ENCODE measurements around the gene GMNC.

The GMNC gene

DNA sequence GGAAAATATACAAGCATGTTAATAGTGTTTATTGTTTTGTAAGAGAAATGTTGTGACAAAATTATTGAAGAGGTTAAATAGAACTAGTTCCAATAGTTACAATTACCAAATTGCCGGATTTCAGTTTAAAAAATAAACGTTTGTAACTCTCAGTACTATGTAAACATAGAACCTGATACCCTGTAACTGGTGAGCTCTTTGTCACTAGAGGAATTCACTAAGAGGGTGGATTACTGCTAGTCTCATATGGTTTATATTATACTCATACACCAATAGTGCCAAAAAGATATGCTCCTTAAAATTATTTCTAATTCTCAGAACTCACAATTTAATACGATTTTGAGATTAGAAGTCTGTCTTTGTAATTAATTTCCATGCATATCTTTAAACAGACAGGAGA lies 7.6 kb upstream of the GMNC start:
- Histone ChIP-seq H4K20me1 (ENCODE audit: insufficient read depth, low read length, poor library complexity, severe bottlenecking) (no peaks in the 10 kb centered on the region), H2AFZ (ENCODE audit: low read length) (no peak overlapping the region), H3F3A (ENCODE audit: low read depth) (no peaks in the 10 kb centered on the region), H3K4me3 (ENCODE audit: low read length, poor library complexity, severe bottlenecking) (no peak overlapping the region), H3K27me3 (ENCODE audit: insufficient read depth, low read length, poor library complexity, severe bottlenecking) (no peaks in the 10 kb centered on the region), H3K9ac (ENCODE audit: low read depth, low read length, poor library complexity, severe bottlenecking) (no peak overlapping the region), H3K9me3 (ENCODE audit: insufficient read depth, low read depth, low read length) (no peaks in the 10 kb centered on the region), H3K4me1 (ENCODE audit: insufficient read depth, low read length, poor library complexity, severe bottlenecking) (no peaks in the 10 kb centered on the region), H3K36me3 (ENCODE audit: insufficient read depth, low read length) (no peaks in the 10 kb centered on the region), H3K9me2 (replicated peaks; ENCODE audit: low read depth, low read length) (no peaks in the 10 kb centered on the region; the same call in 1 of the 2 replicates), H3K79me2 (ENCODE audit: insufficient read depth, low read length) (no peaks in the 10 kb centered on the region), H3K4me2 (ENCODE audit: low read depth, low read length, poor library complexity, severe bottlenecking) (no peak overlapping the region)
- no peak for TF ChIP-seq EZH2phosphoT487 (IDR thresholded peaks at IDR 0.05; ENCODE audit: borderline replicate concordance)
- TF ChIP-seq, protein P1, sequence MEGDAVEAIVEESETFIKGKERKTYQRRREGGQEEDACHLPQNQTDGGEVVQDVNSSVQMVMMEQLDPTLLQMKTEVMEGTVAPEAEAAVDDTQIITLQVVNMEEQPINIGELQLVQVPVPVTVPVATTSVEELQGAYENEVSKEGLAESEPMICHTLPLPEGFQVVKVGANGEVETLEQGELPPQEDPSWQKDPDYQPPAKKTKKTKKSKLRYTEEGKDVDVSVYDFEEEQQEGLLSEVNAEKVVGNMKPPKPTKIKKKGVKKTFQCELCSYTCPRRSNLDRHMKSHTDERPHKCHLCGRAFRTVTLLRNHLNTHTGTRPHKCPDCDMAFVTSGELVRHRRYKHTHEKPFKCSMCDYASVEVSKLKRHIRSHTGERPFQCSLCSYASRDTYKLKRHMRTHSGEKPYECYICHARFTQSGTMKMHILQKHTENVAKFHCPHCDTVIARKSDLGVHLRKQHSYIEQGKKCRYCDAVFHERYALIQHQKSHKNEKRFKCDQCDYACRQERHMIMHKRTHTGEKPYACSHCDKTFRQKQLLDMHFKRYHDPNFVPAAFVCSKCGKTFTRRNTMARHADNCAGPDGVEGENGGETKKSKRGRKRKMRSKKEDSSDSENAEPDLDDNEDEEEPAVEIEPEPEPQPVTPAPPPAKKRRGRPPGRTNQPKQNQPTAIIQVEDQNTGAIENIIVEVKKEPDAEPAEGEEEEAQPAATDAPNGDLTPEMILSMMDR (conservative IDR thresholded peaks at IDR 0.05; ENCODE audit: low read length) = no peak

DNA sequence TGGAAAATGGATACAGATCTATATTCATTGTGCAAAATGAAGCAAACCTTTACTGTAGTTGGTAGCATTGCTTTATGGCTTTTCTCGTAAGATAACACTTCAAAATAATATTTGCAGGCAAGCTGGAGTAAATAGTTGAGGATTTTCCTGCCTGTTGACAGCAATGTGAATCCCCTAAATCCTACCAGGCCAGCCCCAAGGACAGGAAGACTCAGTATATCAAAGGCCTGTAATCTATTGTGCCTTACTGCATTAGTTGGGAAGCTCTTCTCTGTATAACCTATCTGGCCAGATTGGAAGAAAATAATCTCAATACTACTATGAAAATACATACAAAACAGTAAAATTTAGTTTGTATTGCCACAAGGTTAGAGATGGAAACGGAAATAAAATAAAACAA lies 4.6 kb upstream of the GMNC start:
- Histone ChIP-seq H3K4me2 (ENCODE audit: low read depth, low read length, poor library complexity, severe bottlenecking) (no peak overlapping the region), H3K9me3 (ENCODE audit: insufficient read depth, low read depth, low read length) (no peaks in the 10 kb centered on the region), H3K4me3 (ENCODE audit: low read length, poor library complexity, severe bottlenecking) (no peak overlapping the region), H3K27me3 (ENCODE audit: insufficient read depth, low read length, poor library complexity, severe bottlenecking) (no peaks in the 10 kb centered on the region), H3K9me2 (replicated peaks; ENCODE audit: low read depth, low read length) (no peaks in the 10 kb centered on the region; the same call in 1 of the 2 replicates), H4K20me1 (ENCODE audit: insufficient read depth, low read length, poor library complexity, severe bottlenecking) (no peaks in the 10 kb centered on the region), H3F3A (ENCODE audit: low read depth) (no peaks in the 10 kb centered on the region), H3K4me1 (ENCODE audit: insufficient read depth, low read length, poor library complexity, severe bottlenecking) (no peaks in the 10 kb centered on the region), H3K9ac (ENCODE audit: low read depth, low read length, poor library complexity, severe bottlenecking) (no peak overlapping the region), H3K36me3 (ENCODE audit: insufficient read depth, low read length) (no peaks in the 10 kb centered on the region), H3K79me2 (ENCODE audit: insufficient read depth, low read length) (no peaks in the 10 kb centered on the region), H2AFZ (ENCODE audit: low read length) (no peak overlapping the region)
- TF ChIP-seq, protein P1 (conservative IDR thresholded peaks at IDR 0.05; ENCODE audit: low read length) = no peak
- TF ChIP-seq EZH2phosphoT487 (IDR thresholded peaks at IDR 0.05; ENCODE audit: borderline replicate concordance) = no peak

GRCh38 chr3:190865828-190866227 lies 3.3 kb upstream of the GMNC start:
- Histone ChIP-seq H3K4me3 (ENCODE audit: low read length, poor library complexity, severe bottlenecking) (no peak overlapping the region), H3K9me3 (ENCODE audit: insufficient read depth, low read depth, low read length) (no peaks in the 10 kb centered on the region), H3K9ac (ENCODE audit: low read depth, low read length, poor library complexity, severe bottlenecking) (no peak overlapping the region), H4K20me1 (ENCODE audit: insufficient read depth, low read length, poor library complexity, severe bottlenecking) (no peaks in the 10 kb centered on the region), H3K36me3 (ENCODE audit: insufficient read depth, low read length) (no peaks in the 10 kb centered on the region), H3K4me1 (ENCODE audit: insufficient read depth, low read length, poor library complexity, severe bottlenecking) (no peaks in the 10 kb centered on the region), H3K9me2 (replicated peaks; ENCODE audit: low read depth, low read length) (no peaks in the 10 kb centered on the region), H2AFZ (ENCODE audit: low read length) (no peak overlapping the region), H3K27me3 (ENCODE audit: insufficient read depth, low read length, poor library complexity, severe bottlenecking) (no peaks in the 10 kb centered on the region), H3K4me2 (ENCODE audit: low read depth, low read length, poor library complexity, severe bottlenecking) (no peak overlapping the region), H3K79me2 (ENCODE audit: insufficient read depth, low read length) (no peaks in the 10 kb centered on the region), H3F3A (ENCODE audit: low read depth) (no peaks in the 10 kb centered on the region)
- no peak for TF ChIP-seq EZH2phosphoT487 (IDR thresholded peaks at IDR 0.05; ENCODE audit: borderline replicate concordance)
- TF ChIP-seq, protein P1 (conservative IDR thresholded peaks at IDR 0.05; ENCODE audit: low read length) = no peak

All from Loucy (cell line).